ENCODE measurements around the gene ABRACL. TPM values are rescaled to one million over a fixed set of nuclear protein-coding genes. Genes with fewer than 3 reads are reported as not detected.
"Not testable (repeated sequence)": the region's sequence is repeated elsewhere in the genome, so short reads cannot be mapped to it uniquely, and the experiment has no call there.

ABRACL gene
- total RNA-seq, 2 donors from 2014 or later: 13.0 to 52.8 TPM

GRCh38 chr6:139047677-139048076 lies 19.1 kb downstream of the ABRACL start:
- Histone ChIP-seq H3K4me1 (replicated peaks) (no peaks in the 10 kb centered on the region), H3K36me3 (no peaks in the 10 kb centered on the region), H3K27me3 (replicated peaks; ENCODE audit: insufficient read depth) (no peaks in the 10 kb centered on the region), H3K27ac (no peak overlapping the region), H3K9me3 (no peaks in the 10 kb centered on the region), H3K4me3 (no peak overlapping the region)
- DNase-seq (ENCODE audit: low spot score): no peak
- intact Hi-C loops (cut with DNase I): no loop called here
- TF ChIP-seq POLR2AphosphoS5 (IDR thresholded peaks at IDR 0.05): peak; percentile 50
- TF ChIP-seq CTCF (IDR thresholded peaks at IDR 0.05): no peak
- TF ChIP-seq POLR2A (IDR thresholded peaks at IDR 0.05): no peak
- WGBS: 29% methylated on average over 3 of the region's 3 CpGs

- H3K36me3 ChIP-seq; DNase-seq (ENCODE audit: low spot score); H3K4me3 ChIP-seq; H3K27ac ChIP-seq; intact Hi-C loops (cut with DNase I); H3K9me3 ChIP-seq; H3K27me3 ChIP-seq (replicated peaks; ENCODE audit: insufficient read depth); H3K4me1 ChIP-seq (replicated peaks): not testable (repeated sequence)
- 62% methylated on average over 4 of the region's 4 CpGs for WGBS
Measured at GRCh38 chr6:139048912-139049311, 20.4 kb downstream of the ABRACL start.

GRCh38 chr6:139050131-139050769 lies 21.7 kb downstream of the ABRACL start:
- H3K36me3 ChIP-seq; H3K27me3 ChIP-seq (replicated peaks; ENCODE audit: insufficient read depth); DNase-seq (ENCODE audit: low spot score); intact Hi-C loops (cut with DNase I); H3K4me3 ChIP-seq; H3K9me3 ChIP-seq; H3K27ac ChIP-seq; H3K4me1 ChIP-seq (replicated peaks): not testable (repeated sequence)
- WGBS: 98% methylated on average over 5 of the region's 5 CpGs

- Histone ChIP-seq H3K27ac (no peak overlapping the region), H3K27me3 (replicated peaks; ENCODE audit: insufficient read depth) (no peaks in the 10 kb centered on the region), H3K4me3 (no peak overlapping the region), H3K9me3 (no peaks in the 10 kb centered on the region), H3K36me3 (no peaks in the 10 kb centered on the region), H3K4me1 (replicated peaks) (no peaks in the 10 kb centered on the region)
- 87% methylated on average over 5 of the region's 5 CpGs for WGBS
- TF ChIP-seq POLR2A (IDR thresholded peaks at IDR 0.05) (no peak), CTCF (IDR thresholded peaks at IDR 0.05) (no peak), POLR2AphosphoS5 (IDR thresholded peaks at IDR 0.05) (no peak)
- DNase-seq (ENCODE audit: low spot score): no peak
- intact Hi-C loops (cut with DNase I): no loop called here
Measured at GRCh38 chr6:139050770-139051313, 22.3 kb downstream of the ABRACL start.

- TF ChIP-seq CTCF (IDR thresholded peaks at IDR 0.05) (no peak), POLR2A (IDR thresholded peaks at IDR 0.05) (no peak), POLR2AphosphoS5 (IDR thresholded peaks at IDR 0.05) (no peak)
- Histone ChIP-seq H3K4me3 (no peak overlapping the region), H3K4me1 (replicated peaks) (no peaks in the 10 kb centered on the region), H3K36me3 (no peaks in the 10 kb centered on the region), H3K27ac (no peak overlapping the region), H3K9me3 (no peaks in the 10 kb centered on the region), H3K27me3 (replicated peaks; ENCODE audit: insufficient read depth) (no peaks in the 10 kb centered on the region)
- intact Hi-C loops (cut with DNase I): no loop called here
- WGBS: 84% methylated on average over 5 of the region's 5 CpGs
- no peak for DNase-seq (ENCODE audit: low spot score)
Measured at GRCh38 chr6:139051396-139052060, 23.0 kb downstream of the ABRACL start.

GRCh38 chr6:139053382-139053781 lies 24.8 kb downstream of the ABRACL start:
- no peak for TF ChIP-seq POLR2A (IDR thresholded peaks at IDR 0.05)
- no peak for TF ChIP-seq POLR2AphosphoS5 (IDR thresholded peaks at IDR 0.05)
- TF ChIP-seq CTCF (IDR thresholded peaks at IDR 0.05): no peak

More at GRCh38 chr6:139053382-139053781, 24.8 kb downstream of the ABRACL start:
- intact Hi-C loops (cut with DNase I): no loop called here
- Histone ChIP-seq H3K9me3 (no peaks in the 10 kb centered on the region), H3K27ac (no peak overlapping the region), H3K4me1 (replicated peaks) (no peaks in the 10 kb centered on the region), H3K36me3 (no peaks in the 10 kb centered on the region), H3K27me3 (replicated peaks; ENCODE audit: insufficient read depth) (no peaks in the 10 kb centered on the region), H3K4me3 (no peak overlapping the region)
- no peak for DNase-seq (ENCODE audit: low spot score)
- WGBS: 79% methylated on average over 3 of the region's 3 CpGs
